ENCODE results near the gene MAFG.

MAFG gene

GRCh38 chr17:81907219-81908145, 20.1 kb downstream of the MAFG start:
- no peak for DNase-seq
- no peak overlapping the region for H3K27ac Mint-ChIP-seq
- H3K9me3 Mint-ChIP-seq: no peaks in the 10 kb centered on the region
- peaks cover 12% of the 10 kb centered on the region for H3K4me1 Mint-ChIP-seq
- H3K36me3 Mint-ChIP-seq: peaks cover 19% of the 10 kb centered on the region
- CTCF ChIA-PET: interaction anchor here (1.1 kb wide), 1 partner anchor 15 kb away, joined by 3 read pairs; no protein-coding TSS in a partner anchor
- H3K4me3 Mint-ChIP-seq: no peak overlapping the region
- peaks cover 16% of the 10 kb centered on the region for H3K27me3 Mint-ChIP-seq

- H3K4me3 Mint-ChIP-seq: no peak overlapping the region
- CTCF ChIA-PET: no interaction called here
- H3K27me3 Mint-ChIP-seq: peaks cover 21% of the 10 kb centered on the region
- H3K4me1 Mint-ChIP-seq: peaks cover 10% of the 10 kb centered on the region
- H3K9me3 Mint-ChIP-seq: no peaks in the 10 kb centered on the region
- no peak for DNase-seq
- no peak overlapping the region for H3K27ac Mint-ChIP-seq
- H3K36me3 Mint-ChIP-seq: peaks cover 15% of the 10 kb centered on the region
Observed at GRCh38 chr17:81906476-81907218, 20.9 kb downstream of the MAFG start.

GRCh38 chr17:81905993-81906392, 21.5 kb downstream of the MAFG start:
- peaks cover 11% of the 10 kb centered on the region for H3K4me1 Mint-ChIP-seq
- no peak overlapping the region for H3K4me3 Mint-ChIP-seq
- H3K36me3 Mint-ChIP-seq: peaks cover 18% of the 10 kb centered on the region
- H3K27me3 Mint-ChIP-seq: peaks cover 27% of the 10 kb centered on the region
- no peak for DNase-seq
- no peaks in the 10 kb centered on the region for H3K9me3 Mint-ChIP-seq
- CTCF ChIA-PET: no interaction called here
- no peak overlapping the region for H3K27ac Mint-ChIP-seq

GRCh38 chr17:81905424-81905875, 22.1 kb downstream of the MAFG start:
- Mint-ChIP-seq H3K9me3 (no peaks in the 10 kb centered on the region), H3K27me3 (peaks cover 32% of the 10 kb centered on the region), H3K27ac (no peak overlapping the region), H3K4me3 (no peak overlapping the region), H3K4me1 (peaks cover 11% of the 10 kb centered on the region), H3K36me3 (peaks cover 21% of the 10 kb centered on the region)
- CTCF ChIA-PET: no interaction called here
- no peak for DNase-seq

GRCh38 chr17:81904600-81905423, 22.7 kb downstream of the MAFG start:
- no peak for DNase-seq
- Mint-ChIP-seq H3K4me3 (no peak overlapping the region), H3K4me1 (peaks cover 7% of the 10 kb centered on the region), H3K27me3 (peaks cover 32% of the 10 kb centered on the region), H3K9me3 (no peaks in the 10 kb centered on the region), H3K36me3 (peaks cover 25% of the 10 kb centered on the region), H3K27ac (no peak overlapping the region)
- CTCF ChIA-PET: no interaction called here

GRCh38 chr17:81903896-81904599, 23.5 kb downstream of the MAFG start:
- CTCF ChIA-PET: no interaction called here
- H3K27me3 Mint-ChIP-seq: peaks cover 32% of the 10 kb centered on the region
- peaks cover 26% of the 10 kb centered on the region for H3K36me3 Mint-ChIP-seq

GRCh38 chr17:81903415-81903831, 24.1 kb downstream of the MAFG start:
- no peak overlapping the region for H3K4me3 Mint-ChIP-seq
- H3K36me3 Mint-ChIP-seq: peaks cover 24% of the 10 kb centered on the region
- no peak for DNase-seq
- H3K4me1 Mint-ChIP-seq: peaks cover 5% of the 10 kb centered on the region
- H3K27ac Mint-ChIP-seq: no peak overlapping the region
- H3K9me3 Mint-ChIP-seq: no peaks in the 10 kb centered on the region
- peaks cover 32% of the 10 kb centered on the region for H3K27me3 Mint-ChIP-seq
- CTCF ChIA-PET: no interaction called here

More at GRCh38 chr17:81903896-81904599, 23.5 kb downstream of the MAFG start:
- H3K27ac Mint-ChIP-seq: no peak overlapping the region
- peaks cover 5% of the 10 kb centered on the region for H3K4me1 Mint-ChIP-seq
- no peak overlapping the region for H3K4me3 Mint-ChIP-seq
- no peaks in the 10 kb centered on the region for H3K9me3 Mint-ChIP-seq
- no peak for DNase-seq

- Mint-ChIP-seq H3K9me3 (no peaks in the 10 kb centered on the region), H3K4me1 (peaks cover 5% of the 10 kb centered on the region), H3K27me3 (peaks cover 32% of the 10 kb centered on the region), H3K4me3 (no peak overlapping the region), H3K27ac (no peak overlapping the region), H3K36me3 (peaks cover 22% of the 10 kb centered on the region)
- no peak for DNase-seq
- CTCF ChIA-PET: no interaction called here
Observed at GRCh38 chr17:81902653-81903414, 24.7 kb downstream of the MAFG start.

- peak within 1 kb of the TSS; percentile 11 for H3K4me3 Mint-ChIP-seq
Observed at GRCh38 chr17:81902023-81902652, 25.4 kb downstream of the MAFG start, which contains the start of gene NPB. Gene NPB, plus strand, starts transcription at chr17:81902238. Its CDS starts 40 bp downstream, at chr17:81902278.

GRCh38 chr17:81901167-81902022, 26.1 kb downstream of the MAFG start:
- H3K4me3 Mint-ChIP-seq: peak overlapping the region; percentile 11

More at GRCh38 chr17:81902023-81902652, 25.4 kb downstream of the MAFG start, which contains the start of gene NPB:
- CTCF ChIA-PET: no interaction called here
- Mint-ChIP-seq H3K4me1 (peaks cover 5% of the 10 kb centered on the region), H3K27me3 (peaks cover 32% of the 10 kb centered on the region), H3K36me3 (peaks cover 23% of the 10 kb centered on the region), H3K9me3 (no peaks in the 10 kb centered on the region), H3K27ac (no peak within 1 kb of the TSS)
- peak; percentile 40 for DNase-seq

GRCh38 chr17:81900181-81900820, 27.2 kb downstream of the MAFG start:
- peaks cover 5% of the 10 kb centered on the region for H3K4me1 Mint-ChIP-seq
- H3K27me3 Mint-ChIP-seq: peaks cover 32% of the 10 kb centered on the region
- CTCF ChIA-PET: no interaction called here
- no peak overlapping the region for H3K4me3 Mint-ChIP-seq
- no peaks in the 10 kb centered on the region for H3K9me3 Mint-ChIP-seq
- H3K27ac Mint-ChIP-seq: no peak overlapping the region
- H3K36me3 Mint-ChIP-seq: peaks cover 23% of the 10 kb centered on the region
- DNase-seq: no peak

More at GRCh38 chr17:81901167-81902022, 26.1 kb downstream of the MAFG start:
- peaks cover 32% of the 10 kb centered on the region for H3K27me3 Mint-ChIP-seq
- no peaks in the 10 kb centered on the region for H3K9me3 Mint-ChIP-seq
- no peak for DNase-seq
- no peak overlapping the region for H3K27ac Mint-ChIP-seq
- H3K4me1 Mint-ChIP-seq: peaks cover 5% of the 10 kb centered on the region
- CTCF ChIA-PET: no interaction called here
- peaks cover 18% of the 10 kb centered on the region for H3K36me3 Mint-ChIP-seq

Data from activated naive CD4-positive, alpha-beta T cell treated with anti-CD3 and anti-CD28 coated beads, Interleukin-2, amount 10 ng/mL, durations not matched to agents 7 days and 5 days (primary cell).